GM23338 (cell line): ENCODE measurements around the gene CRELD1. TPM values are rescaled to one million over a fixed set of nuclear protein-coding genes. Genes with fewer than 3 reads are reported as not detected.

Experiments
- ATAC-seq: fragments of 200-7000 bp; cut with Tn5 transposase; 3 replicates; pipeline ENCODE4 v1.9.1; 2020
- DNase-seq: peaks from one replicate; pipeline ENCODE4 v3.0.0-alpha.2; 2015; ENCODE audit warnings: low spot score
- H2AFZ ChIP-seq: fragments of 200-600 bp; sonication (generic); 2 replicates; pipeline ENCODE4 v1.8.0; 2016; ENCODE audit warnings: antibody characterized with exemption, mild to moderate bottlenecking, moderate library complexity
- H3F3A ChIP-seq: fragments of 200-600 bp; sonication (generic); replicated peaks from 2 replicates; pipeline ENCODE4 v1.8.0; 2017; ENCODE audit warnings: antibody characterized with exemption, mixed run types, low read depth
- H3K27ac ChIP-seq: fragments of 200-600 bp; sonication (generic); 2 replicates; pipeline ENCODE4 v1.6.1; 2016; ENCODE audit warnings: low read depth
- H3K27me3 ChIP-seq: fragments of 200-600 bp; sonication (generic); 2 replicates; pipeline ENCODE4 v1.8.0; 2016; ENCODE audit warnings: mild to moderate bottlenecking, mixed run types, moderate library complexity; ENCODE audit not compliant: insufficient read depth
- H3K36me3 ChIP-seq: fragments of 200-600 bp; sonication (generic); 2 replicates; pipeline ENCODE4 v1.8.0; 2016; ENCODE audit warnings: mild to moderate bottlenecking; ENCODE audit not compliant: insufficient read depth
- H3K4me1 ChIP-seq: fragments of 200-600 bp; sonication (generic); 2 replicates; pipeline ENCODE4 v1.8.0; 2016; ENCODE audit warnings: mild to moderate bottlenecking, moderate library complexity; ENCODE audit not compliant: insufficient read depth
- H3K4me2 ChIP-seq: fragments of 200-600 bp; sonication (generic); 2 replicates; pipeline ENCODE4 v1.7.1; 2017; ENCODE audit warnings: mixed run types
- H3K4me3 ChIP-seq: fragments of 200-600 bp; sonication (generic); 2 replicates; pipeline ENCODE4 v1.6.1; 2016; ENCODE audit warnings: mixed run types
- H3K79me2 ChIP-seq: fragments of 200-600 bp; sonication (generic); replicated peaks from 2 replicates; pipeline ENCODE4 v1.8.0; 2017; ENCODE audit warnings: mild to moderate bottlenecking; ENCODE audit not compliant: insufficient read depth
- H3K9me2 ChIP-seq: fragments of 200-600 bp; sonication (generic); 2 replicates; pipeline ENCODE4 v1.8.0; 2017; ENCODE audit not compliant: insufficient read depth
- H4K20me1 ChIP-seq: fragments of 200-600 bp; sonication (generic); replicated peaks from 2 replicates; pipeline ENCODE4 v1.8.0; 2017; ENCODE audit warnings: mild to moderate bottlenecking; ENCODE audit not compliant: insufficient read depth
- H3K27ac Mint-ChIP-seq: 2 replicates; pipeline ENCODE4 v1.8.0; 2020; ENCODE audit warnings: inconsistent platforms, mild to moderate bottlenecking, moderate library complexity, mixed read lengths
- H3K27me3 Mint-ChIP-seq: 3 replicates; pipeline ENCODE4 v1.8.0; 2022; ENCODE audit warnings: low read depth, mild to moderate bottlenecking, moderate library complexity, mixed read lengths, inconsistent platforms; ENCODE audit not compliant: insufficient read depth, poor library complexity
- H3K36me3 Mint-ChIP-seq: 3 replicates; pipeline ENCODE4 v1.8.0; 2021; ENCODE audit warnings: low read depth, mild to moderate bottlenecking, inconsistent platforms, moderate library complexity, mixed read lengths
- H3K4me1 Mint-ChIP-seq: 3 replicates; pipeline ENCODE4 v1.8.0; 2020; ENCODE audit warnings: mild to moderate bottlenecking, inconsistent platforms, mixed read lengths
- H3K4me3 Mint-ChIP-seq: 3 replicates; pipeline ENCODE4 v1.8.0; 2021; ENCODE audit warnings: moderate library complexity, mild to moderate bottlenecking, inconsistent platforms, mixed read lengths
- H3K9me3 Mint-ChIP-seq: 3 replicates; pipeline ENCODE4 v1.8.0; 2020; ENCODE audit warnings: moderate library complexity, mild to moderate bottlenecking, inconsistent platforms, mixed read lengths
- EZH2 ChIP-seq: fragments of 200-600 bp; sonication (generic); IDR thresholded peaks from one replicate; pipeline ENCODE4 v1.8.0; 2017; ENCODE audit warnings: antibody characterized with exemption, mild to moderate bottlenecking, low read depth; ENCODE audit not compliant: unreplicated experiment
- NANOG ChIP-seq: IDR thresholded peaks from 2 replicates; pipeline ENCODE4 v1.6.1; 2016; ENCODE audit warnings: antibody characterized with exemption, borderline replicate concordance
- polyA plus RNA-seq: library from polyadenylated mRNA; unstranded; fragments of >200 nt; fragmentation: Nextera tagmentation; extraction: Ambion mirVana; gene quantifications from 2 replicates; pipeline ENCODE4 v1.2.1, GENCODE V29; 2016
- total RNA-seq: library from RNA; depleted of rRNA; stranded (reverse); fragments of >200 nt; shearing (Covaris generic); gene quantifications from 2 replicates; pipeline ENCODE4 v1.2.3, GENCODE V29; 2014
- TF ChIP-seq, protein P1 (sequence below): fragments of 250-450 bp; sonication (Bioruptor Pico); IDR thresholded peaks from 2 replicates; pipeline ENCODE4 v1.5.0; 2020; ENCODE audit warnings: mild to moderate bottlenecking, moderate library complexity
- TF ChIP-seq, protein P2 (sequence below): IDR thresholded peaks from 2 replicates; pipeline ENCODE4 v1.6.1; 2016; ENCODE audit warnings: antibody characterized with exemption

Gene CRELD1
- total and polyA plus RNA-seq, 2 experiments from 2014 or later: 11.5 to 13.1 TPM

DNA sequence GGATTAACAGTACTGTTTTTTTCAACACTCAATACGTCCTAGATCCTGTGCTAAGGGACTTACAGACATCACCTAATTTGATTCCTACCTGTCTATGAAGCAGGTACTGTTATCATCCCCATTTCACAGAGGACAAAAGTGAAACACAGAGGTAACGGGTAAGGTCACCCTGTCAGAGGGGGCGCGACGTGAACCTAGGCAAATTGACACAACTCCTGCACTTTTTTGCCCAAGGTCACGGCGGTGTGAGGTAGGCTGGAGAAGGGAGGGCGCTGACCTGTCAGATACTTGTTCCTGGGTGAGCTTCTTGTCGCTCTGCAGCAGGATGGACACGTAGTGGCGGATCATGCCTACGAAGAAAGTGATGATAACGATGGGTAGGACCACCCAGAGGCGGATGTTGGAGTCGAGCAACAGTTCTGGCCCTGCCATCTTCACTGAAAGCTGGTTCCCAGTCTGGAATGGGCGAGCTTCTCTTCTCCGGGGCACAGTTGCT is 52.6 kb downstream of the CRELD1 start (continued):
- TF ChIP-seq, protein P1, sequence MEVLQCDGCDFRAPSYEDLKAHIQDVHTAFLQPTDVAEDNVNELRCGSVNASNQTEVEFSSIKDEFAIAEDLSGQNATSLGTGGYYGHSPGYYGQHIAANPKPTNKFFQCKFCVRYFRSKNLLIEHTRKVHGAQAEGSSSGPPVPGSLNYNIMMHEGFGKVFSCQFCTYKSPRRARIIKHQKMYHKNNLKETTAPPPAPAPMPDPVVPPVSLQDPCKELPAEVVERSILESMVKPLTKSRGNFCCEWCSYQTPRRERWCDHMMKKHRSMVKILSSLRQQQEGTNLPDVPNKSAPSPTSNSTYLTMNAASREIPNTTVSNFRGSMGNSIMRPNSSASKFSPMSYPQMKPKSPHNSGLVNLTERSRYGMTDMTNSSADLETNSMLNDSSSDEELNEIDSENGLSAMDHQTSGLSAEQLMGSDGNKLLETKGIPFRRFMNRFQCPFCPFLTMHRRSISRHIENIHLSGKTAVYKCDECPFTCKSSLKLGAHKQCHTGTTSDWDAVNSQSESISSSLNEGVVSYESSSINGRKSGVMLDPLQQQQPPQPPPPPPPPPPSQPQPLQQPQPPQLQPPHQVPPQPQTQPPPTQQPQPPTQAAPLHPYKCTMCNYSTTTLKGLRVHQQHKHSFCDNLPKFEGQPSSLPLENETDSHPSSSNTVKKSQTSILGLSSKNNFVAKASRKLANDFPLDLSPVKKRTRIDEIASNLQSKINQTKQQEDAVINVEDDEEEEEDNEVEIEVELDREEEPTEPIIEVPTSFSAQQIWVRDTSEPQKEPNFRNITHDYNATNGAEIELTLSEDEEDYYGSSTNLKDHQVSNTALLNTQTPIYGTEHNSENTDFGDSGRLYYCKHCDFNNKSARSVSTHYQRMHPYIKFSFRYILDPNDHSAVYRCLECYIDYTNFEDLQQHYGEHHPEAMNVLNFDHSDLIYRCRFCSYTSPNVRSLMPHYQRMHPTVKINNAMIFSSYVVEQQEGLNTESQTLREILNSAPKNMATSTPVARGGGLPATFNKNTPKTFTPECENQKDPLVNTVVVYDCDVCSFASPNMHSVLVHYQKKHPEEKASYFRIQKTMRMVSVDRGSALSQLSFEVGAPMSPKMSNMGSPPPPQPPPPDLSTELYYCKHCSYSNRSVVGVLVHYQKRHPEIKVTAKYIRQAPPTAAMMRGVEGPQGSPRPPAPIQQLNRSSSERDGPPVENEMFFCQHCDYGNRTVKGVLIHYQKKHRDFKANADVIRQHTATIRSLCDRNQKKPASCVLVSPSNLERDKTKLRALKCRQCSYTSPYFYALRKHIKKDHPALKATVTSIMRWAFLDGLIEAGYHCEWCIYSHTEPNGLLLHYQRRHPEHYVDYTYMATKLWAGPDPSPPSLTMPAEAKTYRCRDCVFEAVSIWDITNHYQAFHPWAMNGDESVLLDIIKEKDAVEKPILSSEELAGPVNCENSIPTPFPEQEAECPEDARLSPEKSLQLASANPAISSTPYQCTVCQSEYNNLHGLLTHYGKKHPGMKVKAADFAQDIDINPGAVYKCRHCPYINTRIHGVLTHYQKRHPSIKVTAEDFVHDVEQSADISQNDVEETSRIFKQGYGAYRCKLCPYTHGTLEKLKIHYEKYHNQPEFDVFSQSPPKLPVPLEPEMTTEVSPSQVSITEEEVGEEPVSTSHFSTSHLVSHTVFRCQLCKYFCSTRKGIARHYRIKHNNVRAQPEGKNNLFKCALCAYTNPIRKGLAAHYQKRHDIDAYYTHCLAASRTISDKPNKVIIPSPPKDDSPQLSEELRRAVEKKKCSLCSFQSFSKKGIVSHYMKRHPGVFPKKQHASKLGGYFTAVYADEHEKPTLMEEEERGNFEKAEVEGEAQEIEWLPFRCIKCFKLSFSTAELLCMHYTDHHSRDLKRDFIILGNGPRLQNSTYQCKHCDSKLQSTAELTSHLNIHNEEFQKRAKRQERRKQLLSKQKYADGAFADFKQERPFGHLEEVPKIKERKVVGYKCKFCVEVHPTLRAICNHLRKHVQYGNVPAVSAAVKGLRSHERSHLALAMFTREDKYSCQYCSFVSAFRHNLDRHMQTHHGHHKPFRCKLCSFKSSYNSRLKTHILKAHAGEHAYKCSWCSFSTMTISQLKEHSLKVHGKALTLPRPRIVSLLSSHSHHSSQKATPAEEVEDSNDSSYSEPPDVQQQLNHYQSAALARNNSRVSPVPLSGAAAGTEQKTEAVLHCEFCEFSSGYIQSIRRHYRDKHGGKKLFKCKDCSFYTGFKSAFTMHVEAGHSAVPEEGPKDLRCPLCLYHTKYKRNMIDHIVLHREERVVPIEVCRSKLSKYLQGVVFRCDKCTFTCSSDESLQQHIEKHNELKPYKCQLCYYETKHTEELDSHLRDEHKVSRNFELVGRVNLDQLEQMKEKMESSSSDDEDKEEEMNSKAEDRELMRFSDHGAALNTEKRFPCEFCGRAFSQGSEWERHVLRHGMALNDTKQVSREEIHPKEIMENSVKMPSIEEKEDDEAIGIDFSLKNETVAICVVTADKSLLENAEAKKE (CRISPR knock-in tag): no peak

DNA sequence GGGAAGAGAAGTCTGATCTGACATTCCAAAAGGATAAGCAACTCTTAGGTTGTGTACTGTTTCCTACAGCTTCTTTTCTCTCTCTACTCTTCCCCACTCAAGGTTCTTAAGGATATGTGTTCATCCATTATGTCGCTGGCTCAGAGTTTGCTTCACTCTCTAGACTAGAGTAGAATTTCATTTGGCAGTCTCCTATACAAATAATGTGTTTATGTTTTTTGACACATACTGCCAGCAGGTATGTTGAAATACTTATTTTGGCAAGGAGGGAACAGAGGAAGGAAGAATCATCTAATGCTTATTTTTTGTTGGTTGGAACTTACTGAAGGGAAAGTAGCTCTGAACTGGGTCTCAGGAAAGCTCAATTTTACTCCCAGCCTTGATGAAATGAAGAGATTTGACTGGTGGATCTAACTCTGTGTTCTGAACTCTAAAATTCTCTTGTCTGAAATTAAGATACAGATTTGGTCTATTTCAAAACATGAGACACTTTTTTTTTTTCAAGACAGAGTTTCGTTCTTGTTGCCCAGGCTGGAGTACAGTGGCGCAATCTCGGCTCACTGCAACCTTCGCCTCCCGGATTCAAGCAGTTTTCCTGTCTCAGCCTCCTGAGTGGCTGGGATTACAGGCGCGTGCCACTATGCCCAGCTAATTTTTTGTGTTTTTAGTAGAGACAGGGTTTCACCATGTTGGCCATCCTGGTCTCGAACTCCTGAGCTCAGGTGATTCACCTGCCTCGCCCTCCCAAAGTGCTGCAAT is 60.6 kb downstream of the CRELD1 start:
- TF ChIP-seq, protein P2, sequence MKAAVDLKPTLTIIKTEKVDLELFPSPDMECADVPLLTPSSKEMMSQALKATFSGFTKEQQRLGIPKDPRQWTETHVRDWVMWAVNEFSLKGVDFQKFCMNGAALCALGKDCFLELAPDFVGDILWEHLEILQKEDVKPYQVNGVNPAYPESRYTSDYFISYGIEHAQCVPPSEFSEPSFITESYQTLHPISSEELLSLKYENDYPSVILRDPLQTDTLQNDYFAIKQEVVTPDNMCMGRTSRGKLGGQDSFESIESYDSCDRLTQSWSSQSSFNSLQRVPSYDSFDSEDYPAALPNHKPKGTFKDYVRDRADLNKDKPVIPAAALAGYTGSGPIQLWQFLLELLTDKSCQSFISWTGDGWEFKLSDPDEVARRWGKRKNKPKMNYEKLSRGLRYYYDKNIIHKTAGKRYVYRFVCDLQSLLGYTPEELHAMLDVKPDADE: no peak
- no peak for TF ChIP-seq EZH2
- TF ChIP-seq NANOG: no peak
- TF ChIP-seq, protein P1 (CRISPR knock-in tag): no peak
- no peak overlapping the region for H3K4me3 Mint-ChIP-seq
- no peaks in the 10 kb centered on the region for H3K4me1 ChIP-seq
- H2AFZ ChIP-seq: no peak overlapping the region
- no peaks in the 10 kb centered on the region for H3K4me1 Mint-ChIP-seq
- ATAC-seq (no peak), DNase-seq (no peak)
- peaks cover 51% of the 10 kb centered on the region for H3K36me3 Mint-ChIP-seq
- no peaks in the 10 kb centered on the region for H3K9me3 Mint-ChIP-seq
- H3K36me3 ChIP-seq: peaks cover 4% of the 10 kb centered on the region; the same call in 1 of the 2 replicates
- H3K27me3 ChIP-seq: no peaks in the 10 kb centered on the region
- no peaks in the 10 kb centered on the region for H3K9me2 ChIP-seq
- peaks cover 3% of the 10 kb centered on the region for H3K27me3 Mint-ChIP-seq
- H3K4me2 ChIP-seq: no peak overlapping the region
- no peaks in the 10 kb centered on the region for H3F3A ChIP-seq
- H3K4me3 ChIP-seq: no peak overlapping the region
- H4K20me1 ChIP-seq: peaks cover 23% of the 10 kb centered on the region
- H3K27ac Mint-ChIP-seq: no peak overlapping the region
- H3K27ac ChIP-seq: no peak overlapping the region
- peaks cover 87% of the 10 kb centered on the region for H3K79me2 ChIP-seq
